HG02763 (cell line): ENCODE data around the gene CLK2.
"Not testable (repeated sequence)": the region's sequence is repeated elsewhere in the genome, so short reads cannot be mapped to it uniquely, and the experiment has no call there.

ENCODE experiments used
- ATAC-seq: cut with Tn5 transposase; IDR thresholded peaks from one replicate; pipeline ENCODE4 v1.9.1; 2021; ENCODE audit warnings: mild to moderate bottlenecking, moderate library complexity; ENCODE audit not compliant: unreplicated experiment

CLK2 gene

GRCh38 chr1:155214702-155215101 is 58.6 kb downstream of the CLK2 start:
- not testable (repeated sequence) for ATAC-seq
